Coronary artery (tissue), 2 donors: ENCODE measurements around the gene KRT71.

Source experiments
- DNase-seq: peaks from one replicate; pipeline ENCODE4 v3.0.0-alpha.2; 2017; ENCODE audit warnings: low spot score
- H3K27ac ChIP-seq, 2 donors: fragments of 200-600 bp; sonication (generic); one replicate each; pipeline ENCODE4 v1.5.1; 2016 to 2019
- H3K4me3 ChIP-seq: fragments of 200-600 bp; sonication (generic); 2 replicates; pipeline ENCODE4 v1.5.1; 2016; ENCODE audit warnings: mild to moderate bottlenecking, moderate library complexity
- CTCF ChIP-seq: fragments of 200-600 bp; sonication (generic); IDR thresholded peaks from one replicate; pipeline ENCODE4 v1.5.1; 2019; ENCODE audit warnings: antibody characterized with exemption

The KRT71 gene

DNA sequence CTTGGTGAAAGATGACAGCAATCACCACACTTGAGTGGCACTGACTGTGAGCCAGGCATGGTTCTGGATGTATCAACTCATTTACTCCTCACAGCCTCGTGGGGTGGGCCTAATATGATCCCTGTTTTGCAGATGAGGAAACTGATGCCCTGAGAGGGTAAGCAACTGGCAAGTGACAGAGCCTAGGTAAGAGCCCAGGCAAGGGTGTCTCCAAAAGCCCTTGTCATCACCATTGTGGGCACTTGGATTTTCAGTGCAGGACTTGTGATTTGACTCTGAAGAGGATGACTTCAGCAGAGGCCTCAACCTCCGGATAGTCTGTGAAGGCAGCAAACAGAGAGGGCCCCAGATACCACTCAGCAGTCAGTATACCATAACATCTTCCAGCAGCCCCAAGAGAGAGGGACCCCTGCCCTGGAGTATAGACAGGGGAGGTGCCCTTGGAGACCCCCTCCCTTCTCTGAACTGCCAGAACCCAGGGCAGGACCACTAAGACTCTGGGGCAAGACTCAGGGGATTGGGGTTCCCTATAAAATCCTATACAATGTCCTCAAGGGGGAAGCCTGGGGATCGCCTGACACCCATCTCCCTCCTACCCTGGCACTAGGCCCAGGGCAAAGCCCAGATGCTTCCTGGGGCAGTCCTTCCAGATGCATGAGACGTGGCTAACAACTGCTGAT, 25.7 kb downstream of the KRT71 start:
- Histone ChIP-seq H3K27ac (no peak overlapping the region), H3K4me3 (no peak overlapping the region)
- peak; percentile 45 for DNase-seq
- no peak for TF ChIP-seq CTCF

GRCh38 chr12:52526511-52526951, 26.4 kb downstream of the KRT71 start:
- Histone ChIP-seq H3K4me3 (no peak overlapping the region), H3K27ac (no peak overlapping the region)
- peak; percentile 66 for DNase-seq
- TF ChIP-seq CTCF = no peak

GRCh38 chr12:52525661-52526499, 27.1 kb downstream of the KRT71 start:
- TF ChIP-seq CTCF = no peak
- peak; percentile 59 for DNase-seq
- no peak overlapping the region for H3K27ac ChIP-seq
- no peak overlapping the region for H3K4me3 ChIP-seq

GRCh38 chr12:52524898-52525591, 27.9 kb downstream of the KRT71 start:
- Histone ChIP-seq H3K27ac (no peak overlapping the region), H3K4me3 (no peak overlapping the region)
- no peak for TF ChIP-seq CTCF
- DNase-seq = peak; percentile 33

- no peak overlapping the region for H3K27ac ChIP-seq
- no peak overlapping the region for H3K4me3 ChIP-seq
- peak; percentile 35 for DNase-seq
- TF ChIP-seq CTCF = no peak
Measured at GRCh38 chr12:52524241-52524897, 28.6 kb downstream of the KRT71 start.

DNA sequence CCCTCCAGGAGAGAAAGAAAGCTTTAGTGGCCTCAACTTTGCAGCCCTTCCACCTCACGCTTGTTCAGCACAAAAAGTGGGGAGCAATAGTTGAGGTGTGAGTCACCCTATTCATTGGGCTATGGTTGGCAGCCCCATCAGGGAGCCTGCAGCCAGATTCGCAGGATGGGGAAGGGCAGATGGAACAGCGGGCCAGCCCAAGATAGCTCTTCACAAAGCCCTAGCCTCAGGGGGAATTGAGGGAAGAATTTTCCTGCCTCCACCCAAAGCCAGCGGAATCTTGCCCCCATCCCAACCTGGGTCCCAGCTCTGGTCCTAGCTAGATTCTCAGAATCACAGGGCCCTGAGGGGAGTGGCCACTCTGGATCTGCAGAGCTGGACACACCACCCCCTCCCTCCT, 29.1 kb downstream of the KRT71 start:
- Histone ChIP-seq H3K27ac (no peak overlapping the region), H3K4me3 (no peak overlapping the region)
- TF ChIP-seq CTCF = no peak
- DNase-seq = peak; percentile 19
